ENCODE data around the gene BCL2A1.

DNA sequence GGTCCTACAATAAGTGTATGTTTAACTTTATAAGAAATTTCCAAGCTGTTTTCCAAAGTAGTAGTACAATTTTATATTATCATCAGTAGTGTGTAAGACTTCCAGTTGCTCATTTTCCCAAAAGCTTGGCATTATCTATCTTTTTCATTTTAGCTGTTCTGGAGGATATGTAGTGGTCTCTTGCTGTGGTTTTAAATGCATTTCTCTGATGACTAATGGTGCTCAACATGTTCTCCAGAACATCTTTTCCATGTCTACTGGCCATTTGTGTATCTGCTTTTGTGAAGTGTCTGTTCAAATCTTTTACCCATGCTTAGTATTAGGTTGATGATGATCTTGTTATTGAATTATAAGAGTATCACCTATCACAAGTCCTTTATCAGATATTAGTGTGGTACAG lies 13.3 kb downstream of the BCL2A1 start:
- no peak for TF ChIP-seq SIN3A (IDR thresholded peaks at IDR 0.05; ENCODE audit: borderline replicate concordance, insufficient read depth, low read length)
- TF ChIP-seq, protein P1, sequence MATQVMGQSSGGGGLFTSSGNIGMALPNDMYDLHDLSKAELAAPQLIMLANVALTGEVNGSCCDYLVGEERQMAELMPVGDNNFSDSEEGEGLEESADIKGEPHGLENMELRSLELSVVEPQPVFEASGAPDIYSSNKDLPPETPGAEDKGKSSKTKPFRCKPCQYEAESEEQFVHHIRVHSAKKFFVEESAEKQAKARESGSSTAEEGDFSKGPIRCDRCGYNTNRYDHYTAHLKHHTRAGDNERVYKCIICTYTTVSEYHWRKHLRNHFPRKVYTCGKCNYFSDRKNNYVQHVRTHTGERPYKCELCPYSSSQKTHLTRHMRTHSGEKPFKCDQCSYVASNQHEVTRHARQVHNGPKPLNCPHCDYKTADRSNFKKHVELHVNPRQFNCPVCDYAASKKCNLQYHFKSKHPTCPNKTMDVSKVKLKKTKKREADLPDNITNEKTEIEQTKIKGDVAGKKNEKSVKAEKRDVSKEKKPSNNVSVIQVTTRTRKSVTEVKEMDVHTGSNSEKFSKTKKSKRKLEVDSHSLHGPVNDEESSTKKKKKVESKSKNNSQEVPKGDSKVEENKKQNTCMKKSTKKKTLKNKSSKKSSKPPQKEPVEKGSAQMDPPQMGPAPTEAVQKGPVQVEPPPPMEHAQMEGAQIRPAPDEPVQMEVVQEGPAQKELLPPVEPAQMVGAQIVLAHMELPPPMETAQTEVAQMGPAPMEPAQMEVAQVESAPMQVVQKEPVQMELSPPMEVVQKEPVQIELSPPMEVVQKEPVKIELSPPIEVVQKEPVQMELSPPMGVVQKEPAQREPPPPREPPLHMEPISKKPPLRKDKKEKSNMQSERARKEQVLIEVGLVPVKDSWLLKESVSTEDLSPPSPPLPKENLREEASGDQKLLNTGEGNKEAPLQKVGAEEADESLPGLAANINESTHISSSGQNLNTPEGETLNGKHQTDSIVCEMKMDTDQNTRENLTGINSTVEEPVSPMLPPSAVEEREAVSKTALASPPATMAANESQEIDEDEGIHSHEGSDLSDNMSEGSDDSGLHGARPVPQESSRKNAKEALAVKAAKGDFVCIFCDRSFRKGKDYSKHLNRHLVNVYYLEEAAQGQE (IDR thresholded peaks at IDR 0.05; ENCODE audit: insufficient read depth in 1 of 2, low read depth in 2 of 2, low read length in 2 of 2): no peak

Data from PFSK-1 (cell line).